GM10266 (cell line): ENCODE results near the gene ASTN2.

Experiments
- DNase-seq: peaks from one replicate; pipeline ENCODE4 v3.0.0; 2012; ENCODE audit errors: extremely low spot score
- CTCF ChIP-seq: IDR thresholded peaks from 2 replicates; pipeline ENCODE4 v1.5.1; 2012; ENCODE audit warnings: mild to moderate bottlenecking, low read depth; ENCODE audit not compliant: control insufficient read depth, insufficient read depth; ENCODE audit errors: missing control alignments

Gene ASTN2

GRCh38 chr9:116381350-116381749 is 1033.5 kb downstream of the ASTN2 start:
- no peak for TF ChIP-seq CTCF
- DNase-seq, result no peak

GRCh38 chr9:116380496-116380995 is 1034.3 kb downstream of the ASTN2 start:
- no peak for DNase-seq
- no peak for TF ChIP-seq CTCF

GRCh38 chr9:116379821-116380220 is 1035.0 kb downstream of the ASTN2 start:
- no peak for TF ChIP-seq CTCF
- no peak for DNase-seq

GRCh38 chr9:116378873-116379272 is 1036.0 kb downstream of the ASTN2 start:
- no peak for DNase-seq
- TF ChIP-seq CTCF, result no peak

- no peak for TF ChIP-seq CTCF
- no peak for DNase-seq
Observed at GRCh38 chr9:116377179-116377798, 1037.6 kb downstream of the ASTN2 start.
